HEK293 (cell line): Measurements from ENCODE around the gene HSPA8.

Experiments used
- CTCF ChIA-PET: fragments of 350-600 bp; formaldehyde crosslinking; extraction: SDS; loops from one replicate; lab custom pipeline; 2021; ENCODE audit warnings: antibody characterized with exemption; lab: Yijun Ruan, JAX
- POLR2A ChIA-PET: fragments of 300-600 bp; formaldehyde crosslinking; extraction: SDS; loops from one replicate; lab custom pipeline; 2020; ENCODE audit warnings: antibody characterized with exemption, inconsistent platforms; lab: Yijun Ruan, JAX
- H3K27ac ChIP-seq: fragments of 200-500 bp; sonication (Bioruptor generic); 2 replicates; pipeline ENCODE4 v1.5.1; 2014; ENCODE audit warnings: low read depth, low read length, control low read depth, inconsistent platforms; ENCODE audit errors: extremely low read depth
- H3K36me3 ChIP-seq, 2 experiments: fragments of 200-500 bp in 1 of 2; sonication (Bioruptor generic) in 1 of 2; 1 replicate in 1 of 2; 2 replicates in 1 of 2; pipeline ENCODE4 v1.5.1; 2014 to 2017; ENCODE audit warnings: inconsistent platforms in 2 of 2, low read length in 2 of 2; ENCODE audit not compliant: control insufficient read depth in 2 of 2, insufficient read depth in 1 of 2
- H3K4me1 ChIP-seq: fragments of 200-500 bp; sonication (Bioruptor generic); 2 replicates; pipeline ENCODE4 v1.5.1; 2014; ENCODE audit warnings: mild to moderate bottlenecking, low read length, inconsistent platforms; ENCODE audit not compliant: control insufficient read depth, insufficient read depth
- H3K4me3 ChIP-seq: 2 replicates; pipeline ENCODE4 v1.5.1; 2011; ENCODE audit warnings: low read depth, mild to moderate bottlenecking, control low read depth, low read length, moderate library complexity
- H3K9me3 ChIP-seq: fragments of 200-500 bp; sonication (Bioruptor generic); 2 replicates; pipeline ENCODE4 v1.5.1; 2014; ENCODE audit warnings: low read depth, low read length, inconsistent platforms; ENCODE audit not compliant: control insufficient read depth, insufficient read depth
- ELK4 ChIP-seq: IDR thresholded peaks from 2 replicates; pipeline ENCODE4 v1.6.1; 2011; ENCODE audit warnings: mild to moderate bottlenecking, low read depth, low read length, borderline replicate concordance
- KLF1 ChIP-seq: fragments of 450-650 bp; formaldehyde crosslinking; IDR thresholded peaks from 2 replicates; pipeline ENCODE4 v1.5.1; 2016; ENCODE audit warnings: missing biosample characterization, missing genetic modification characterization
- REST ChIP-seq: fragments of 450-650 bp; formaldehyde crosslinking; IDR thresholded peaks from 2 replicates; pipeline ENCODE4 v1.5.1; 2016; ENCODE audit warnings: missing biosample characterization, missing genetic modification characterization
- SCRT1 ChIP-seq: fragments of 450-650 bp; formaldehyde crosslinking; IDR thresholded peaks from 2 replicates; pipeline ENCODE4 v1.5.1; 2016; ENCODE audit warnings: missing biosample characterization, missing genetic modification characterization, borderline replicate concordance
- SCRT2 ChIP-seq: fragments of 450-650 bp; formaldehyde crosslinking; IDR thresholded peaks from 2 replicates; pipeline ENCODE4 v1.5.1; 2016; ENCODE audit warnings: missing biosample characterization, missing genetic modification characterization
- YY2 ChIP-seq: fragments of 450-650 bp; formaldehyde crosslinking; IDR thresholded peaks from 2 replicates; pipeline ENCODE4 v1.5.1; 2016; ENCODE audit warnings: missing biosample characterization, missing genetic modification characterization
- ZIC2 ChIP-seq: fragments of 450-650 bp; formaldehyde crosslinking; IDR thresholded peaks from 2 replicates; pipeline ENCODE4 v1.5.1; 2016; ENCODE audit warnings: missing biosample characterization, missing genetic modification characterization
- ZNF112 ChIP-seq: fragments of 450-650 bp; formaldehyde crosslinking; IDR thresholded peaks from 2 replicates; pipeline ENCODE4 v1.5.0; 2017; ENCODE audit warnings: missing biosample characterization, missing genetic modification characterization
- ZNF121 ChIP-seq: fragments of 450-650 bp; formaldehyde crosslinking; IDR thresholded peaks from 2 replicates; pipeline ENCODE4 v1.5.1; 2016; ENCODE audit warnings: missing biosample characterization, missing genetic modification characterization
- ZNF184 ChIP-seq: fragments of 450-650 bp; IDR thresholded peaks from 2 replicates; pipeline ENCODE4 v1.5.1; 2018; ENCODE audit warnings: missing biosample characterization, mild to moderate bottlenecking, missing genetic modification characterization
- ZNF341 ChIP-seq: fragments of 450-650 bp; formaldehyde crosslinking; IDR thresholded peaks from 2 replicates; pipeline ENCODE4; 2016; ENCODE audit warnings: low read depth, missing biosample characterization, missing genetic modification characterization
- ZNF530 ChIP-seq: fragments of 450-650 bp; formaldehyde crosslinking; IDR thresholded peaks from 2 replicates; pipeline ENCODE4 v1.5.1; 2016; ENCODE audit warnings: low read depth, missing biosample characterization, missing genetic modification characterization
- ZNF558 ChIP-seq: fragments of 450-650 bp; formaldehyde crosslinking; IDR thresholded peaks from 2 replicates; pipeline ENCODE4 v1.5.1; 2016; ENCODE audit warnings: missing biosample characterization, missing genetic modification characterization
- ZNF629 ChIP-seq: fragments of 450-650 bp; formaldehyde crosslinking; IDR thresholded peaks from 2 replicates; pipeline ENCODE4 v1.5.1; 2017; ENCODE audit warnings: missing biosample characterization, missing genetic modification characterization
- ZNF654 ChIP-seq: fragments of 450-650 bp; formaldehyde crosslinking; IDR thresholded peaks from 2 replicates; pipeline ENCODE4 v1.5.1; 2016; ENCODE audit warnings: low read depth, missing biosample characterization, missing genetic modification characterization
- ZNF660 ChIP-seq: fragments of 450-650 bp; IDR thresholded peaks from 2 replicates; pipeline ENCODE4 v1.5.1; 2018; ENCODE audit warnings: missing biosample characterization, mild to moderate bottlenecking, missing genetic modification characterization
- ZSCAN30 ChIP-seq: fragments of 450-650 bp; IDR thresholded peaks from 2 replicates; pipeline ENCODE4 v1.5.1; 2018; ENCODE audit warnings: missing biosample characterization, mild to moderate bottlenecking, missing genetic modification characterization, moderate library complexity

The HSPA8 gene

GRCh38 chr11:123072332-123072761 lies 10.4 kb upstream of the HSPA8 start:
- Histone ChIP-seq H3K9me3 (no peaks in the 10 kb centered on the region), H3K4me1 (no peaks in the 10 kb centered on the region), H3K36me3 (no peaks in the 10 kb centered on the region), H3K27ac (no peak overlapping the region), H3K4me3 (no peak overlapping the region)
- ChIA-PET POLR2A (interaction anchor here (2.5 kb wide), 1 partner anchor 10 kb away, joined by 13 read pairs; the partner anchor contains the start of gene HSPA8), CTCF (interaction anchor here (1.1 to 1.4 kb wide), 2 partner anchors 12 to 31 kb away, joined by 3 to 4 read pairs; no protein-coding TSS in a partner anchor)
- TF ChIP-seq SCRT1 (tag by site-specific recombination) (0 out of 2 replicates have a peak, but pooled peaks have one; percentile 46), SCRT2 (tag by site-specific recombination) (peak; percentile 90), ZNF629 (tag by site-specific recombination) (no peak)

DNA sequence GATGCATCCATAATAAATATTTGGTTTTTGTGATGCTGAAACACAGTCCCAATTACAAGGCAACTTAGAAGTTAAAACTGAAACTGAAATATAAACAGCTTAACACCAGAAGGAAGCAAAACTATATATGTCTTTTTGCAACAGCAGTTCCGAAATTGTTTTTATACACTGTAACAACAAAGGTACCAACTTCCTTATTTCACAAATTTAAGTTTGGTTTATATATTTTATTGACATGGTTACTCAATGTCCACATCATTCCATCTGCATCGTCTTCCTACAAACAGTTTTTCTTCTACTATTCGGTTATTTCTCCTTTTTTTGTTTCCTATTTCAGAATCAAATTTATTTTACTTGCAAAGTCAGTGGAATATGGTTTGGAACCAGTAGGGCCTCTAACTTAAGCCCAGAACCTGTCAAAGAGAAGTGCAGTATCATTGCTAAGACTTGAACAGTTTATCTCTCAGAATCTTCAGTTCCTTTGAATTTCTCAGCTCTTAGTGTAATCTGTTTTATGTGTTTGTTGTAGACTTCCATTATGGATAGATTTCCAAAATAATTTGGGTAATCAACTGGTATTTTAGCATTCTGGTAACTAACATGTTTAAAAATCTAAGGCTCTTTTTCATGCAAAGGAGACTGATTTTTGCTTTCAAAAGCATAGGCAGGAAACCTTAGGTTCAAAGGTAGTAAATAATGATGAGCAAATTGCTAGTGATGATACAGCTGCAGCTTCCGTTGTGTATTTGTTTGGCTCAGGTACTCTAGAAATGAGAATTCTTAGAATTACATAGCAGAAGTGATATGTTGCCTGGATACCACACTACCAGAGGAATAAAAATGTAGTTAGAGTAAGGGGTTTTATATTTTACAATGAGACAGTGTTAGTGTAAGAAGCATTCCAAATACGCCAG lies 8.2 kb upstream of the HSPA8 start:
- H3K27ac ChIP-seq: no peak overlapping the region
- TF ChIP-seq ZNF558 (tag by site-specific recombination): no peak
- no peak for TF ChIP-seq ZNF184 (tag by site-specific recombination)
- TF ChIP-seq ZNF660 (tag by site-specific recombination): no peak
- TF ChIP-seq REST (tag by site-specific recombination): no peak
- no peak for TF ChIP-seq ZIC2 (tag by site-specific recombination)
- no peak for TF ChIP-seq KLF1
- no peak for TF ChIP-seq ZNF112
- TF ChIP-seq ZNF121 (tag by site-specific recombination): no peak
- no peak for TF ChIP-seq ZSCAN30 (tag by site-specific recombination)
- no peak for TF ChIP-seq ELK4
- no peak for TF ChIP-seq ZNF341 (tag by site-specific recombination)
- no peak for TF ChIP-seq ZNF530 (tag by site-specific recombination)
- TF ChIP-seq ZNF654: no peak
- TF ChIP-seq YY2 (tag by site-specific recombination): no peak
- H3K4me1 ChIP-seq: no peaks in the 10 kb centered on the region
- no peak overlapping the region for H3K4me3 ChIP-seq
- POLR2A ChIA-PET: interaction anchor here (0.8 kb wide), 1 partner anchor 8 kb away, joined by 5 read pairs; the partner anchor contains the start of gene HSPA8
- no peaks in the 10 kb centered on the region for H3K9me3 ChIP-seq
- no peaks in the 10 kb centered on the region for H3K36me3 ChIP-seq
- CTCF ChIA-PET: interaction anchor here (1.0 kb wide), 1 partner anchor 40 kb away, joined by 4 read pairs; no protein-coding TSS in a partner anchor
